GM19455 (cell line): ENCODE measurements around the gene FERMT3.
A peak's percentile ranks its signal among the peaks of the same experiment; 100 is the strongest.

ENCODE experiments used
- ATAC-seq: cut with Tn5 transposase; IDR thresholded peaks from one replicate; pipeline ENCODE4 v1.9.1; 2021; ENCODE audit not compliant: unreplicated experiment

FERMT3 gene

DNA sequence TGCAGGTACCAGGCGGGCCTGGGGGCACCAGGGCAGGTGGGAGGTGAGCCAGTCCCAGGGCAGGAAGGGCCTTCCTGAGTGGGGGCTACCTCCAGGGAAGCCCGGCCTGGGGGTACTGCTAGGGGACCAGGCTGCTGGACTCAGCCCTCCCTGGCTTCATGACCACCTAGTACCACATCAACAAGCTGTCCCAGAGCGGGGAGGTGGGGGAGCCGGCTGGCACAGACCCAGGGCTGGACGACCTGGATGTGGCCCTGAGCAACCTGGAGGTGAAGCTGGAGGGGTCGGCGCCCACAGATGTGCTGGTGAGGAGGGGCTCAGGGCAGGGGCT, 12.8 kb downstream of the FERMT3 start:
- no peak for ATAC-seq

DNA sequence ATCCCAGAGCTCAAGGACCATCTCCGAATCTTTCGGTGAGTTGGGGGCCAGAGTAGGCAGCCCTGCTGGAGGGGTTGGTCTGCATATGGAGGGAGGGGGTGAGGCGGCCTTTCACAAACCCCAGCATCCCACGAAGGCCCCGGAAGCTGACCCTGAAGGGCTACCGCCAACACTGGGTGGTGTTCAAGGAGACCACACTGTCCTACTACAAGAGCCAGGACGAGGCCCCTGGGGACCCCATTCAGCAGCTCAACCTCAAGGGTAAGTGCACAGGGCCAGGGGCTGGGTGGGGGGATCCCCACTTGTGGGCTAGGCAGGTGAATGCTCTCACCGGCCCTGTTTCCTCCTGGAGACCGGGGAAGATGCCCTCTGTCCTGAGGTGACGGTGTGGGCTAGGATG, 13.2 kb downstream of the FERMT3 start:
- no peak for ATAC-seq

DNA sequence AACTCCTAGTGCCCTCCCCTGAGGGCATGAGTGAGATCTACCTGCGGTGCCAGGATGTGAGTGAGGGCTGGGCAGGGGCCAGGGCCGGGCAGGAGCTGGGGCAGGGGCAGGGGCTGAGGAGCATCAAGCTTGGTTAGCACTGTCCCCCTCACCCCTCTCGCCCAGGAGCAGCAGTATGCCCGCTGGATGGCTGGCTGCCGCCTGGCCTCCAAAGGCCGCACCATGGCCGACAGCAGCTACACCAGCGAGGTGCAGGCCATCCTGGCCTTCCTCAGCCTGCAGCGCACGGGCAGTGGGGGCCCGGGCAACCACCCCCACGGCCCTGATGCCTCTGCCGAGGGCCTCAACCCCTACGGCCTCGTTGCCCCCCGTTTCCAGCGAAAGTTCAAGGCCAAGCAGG, 13.8 kb downstream of the FERMT3 start:
- no peak for ATAC-seq

DNA sequence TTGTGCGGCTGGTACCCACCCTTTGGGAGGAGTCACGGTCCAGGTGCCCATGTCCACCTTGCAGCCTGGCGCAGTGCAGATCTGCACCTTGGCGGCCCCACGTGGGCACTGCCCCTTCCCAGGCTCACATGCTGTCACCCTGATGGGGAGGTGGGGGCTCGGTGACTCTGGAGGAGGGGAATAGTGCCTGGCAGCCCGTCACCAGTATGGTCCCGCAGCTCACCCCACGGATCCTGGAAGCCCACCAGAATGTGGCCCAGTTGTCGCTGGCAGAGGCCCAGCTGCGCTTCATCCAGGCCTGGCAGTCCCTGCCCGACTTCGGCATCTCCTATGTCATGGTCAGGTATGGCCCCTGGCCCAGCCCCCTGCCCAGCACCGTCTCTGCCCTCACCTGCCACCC, 14.3 kb downstream of the FERMT3 start:
- ATAC-seq = no peak

DNA sequence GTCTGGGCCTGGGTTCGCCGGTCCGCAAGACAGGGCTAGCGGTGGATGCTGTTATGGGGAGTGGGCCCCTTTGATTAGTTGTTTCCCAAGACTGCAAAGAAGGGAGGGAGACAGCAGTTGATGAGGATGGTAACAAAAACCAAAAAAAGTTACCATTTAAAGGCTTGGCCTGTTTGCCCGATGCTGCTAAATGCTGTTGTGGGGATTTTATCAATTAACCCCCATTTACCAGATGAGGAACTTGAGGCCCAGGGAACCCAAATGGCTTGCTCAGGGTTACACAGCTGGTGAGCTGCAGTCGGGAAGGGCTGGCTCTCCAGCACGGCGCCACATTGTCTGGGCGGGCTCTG, 16.1 kb downstream of the FERMT3 start:
- ATAC-seq = no peak

DNA sequence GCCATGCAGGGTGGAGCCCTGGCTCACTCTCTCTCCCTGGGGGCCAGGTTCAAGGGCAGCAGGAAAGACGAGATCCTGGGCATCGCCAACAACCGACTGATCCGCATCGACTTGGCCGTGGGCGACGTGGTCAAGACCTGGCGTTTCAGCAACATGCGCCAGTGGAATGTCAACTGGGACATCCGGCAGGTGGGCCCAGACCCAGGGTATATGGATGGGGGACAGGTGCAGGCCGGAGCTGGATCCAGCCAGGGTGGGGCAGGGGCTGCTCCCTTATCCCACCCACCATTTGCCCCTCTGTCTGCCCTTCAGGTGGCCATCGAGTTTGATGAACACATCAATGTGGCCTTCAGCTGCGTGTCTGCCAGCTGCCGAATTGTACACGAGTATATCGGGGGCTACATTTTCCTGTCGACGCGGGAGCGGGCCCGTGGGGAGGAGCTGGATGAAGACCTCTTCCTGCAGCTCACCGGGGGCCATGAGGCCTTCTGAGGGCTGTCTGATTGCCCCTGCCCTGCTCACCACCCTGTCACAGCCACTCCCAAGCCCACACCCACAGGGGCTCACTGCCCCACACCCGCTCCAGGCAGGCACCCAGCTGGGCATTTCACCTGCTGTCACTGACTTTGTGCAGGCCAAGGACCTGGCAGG, 16.6 kb downstream of the FERMT3 start:
- ATAC-seq = no peak

DNA sequence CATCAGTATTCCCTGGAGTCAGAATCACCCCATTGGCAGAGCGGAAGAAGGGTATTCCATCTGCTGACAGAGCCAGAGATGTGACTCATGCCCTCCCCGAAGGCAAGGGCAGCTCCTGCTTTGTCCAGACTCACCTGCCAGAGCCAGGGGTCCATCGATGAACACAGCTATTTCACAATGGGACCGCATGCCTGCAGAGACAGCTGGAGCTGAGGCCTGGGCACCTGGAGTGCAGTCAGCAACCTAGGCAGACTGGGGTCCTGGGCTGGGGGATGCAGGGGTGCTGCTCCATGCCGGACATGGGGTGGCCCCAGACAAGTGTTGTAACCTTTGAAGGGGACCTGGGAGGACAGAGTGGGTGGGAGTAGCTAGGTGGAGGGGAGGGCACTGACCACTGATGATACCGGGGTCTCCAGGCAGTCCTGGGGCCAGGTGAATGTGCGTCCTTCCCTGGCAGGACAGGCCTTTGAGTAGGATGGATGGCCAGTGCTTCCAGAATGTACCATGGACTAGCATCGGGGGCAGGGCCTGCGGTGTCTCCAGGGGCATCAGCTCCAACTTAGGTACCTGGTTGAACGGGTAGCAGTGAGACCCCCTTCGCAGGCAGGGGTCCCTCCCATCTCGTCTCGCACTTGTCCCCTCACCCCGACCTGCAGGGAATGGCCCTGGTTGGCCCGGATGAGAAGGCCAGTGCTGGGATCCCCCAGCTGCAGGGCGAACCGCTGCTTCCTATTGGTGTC, 17.8 kb downstream of the FERMT3 start:
- ATAC-seq = no peak

DNA sequence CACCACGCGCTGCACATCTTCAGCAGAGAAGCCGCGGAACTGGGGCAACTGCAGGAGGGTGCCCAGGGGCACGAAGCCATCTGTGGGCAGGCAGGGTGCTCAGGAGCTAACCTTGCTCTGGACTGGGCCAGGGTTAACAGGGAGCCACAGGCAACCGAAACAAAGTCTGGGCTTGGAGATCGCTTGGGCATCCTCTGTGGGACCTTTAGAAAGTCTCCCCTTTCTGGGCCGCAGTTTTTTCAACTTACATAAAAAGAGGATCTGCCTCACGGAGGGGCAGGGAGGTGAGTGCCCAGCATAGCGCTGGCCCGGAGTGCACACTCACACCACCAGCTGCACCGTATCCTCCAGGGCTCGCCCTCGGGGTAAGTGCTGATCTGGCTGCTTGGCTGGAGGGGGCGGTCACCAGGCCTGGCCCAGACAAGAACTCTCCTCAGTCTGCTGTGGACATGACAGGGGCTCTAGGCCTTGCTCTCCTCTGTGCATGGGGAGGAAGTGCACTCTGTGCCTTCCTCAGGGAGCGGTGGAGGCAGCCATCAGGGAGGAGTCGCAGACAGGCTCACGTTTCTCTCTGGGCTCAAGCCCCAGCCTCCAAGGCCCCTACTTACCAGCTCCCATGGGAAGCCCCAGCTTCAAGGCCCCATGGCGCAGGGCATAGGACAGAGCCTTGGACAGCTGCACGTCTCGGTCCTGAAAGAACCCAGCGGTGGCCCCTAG, 18.5 kb downstream of the FERMT3 start:
- ATAC-seq = no peak

DNA sequence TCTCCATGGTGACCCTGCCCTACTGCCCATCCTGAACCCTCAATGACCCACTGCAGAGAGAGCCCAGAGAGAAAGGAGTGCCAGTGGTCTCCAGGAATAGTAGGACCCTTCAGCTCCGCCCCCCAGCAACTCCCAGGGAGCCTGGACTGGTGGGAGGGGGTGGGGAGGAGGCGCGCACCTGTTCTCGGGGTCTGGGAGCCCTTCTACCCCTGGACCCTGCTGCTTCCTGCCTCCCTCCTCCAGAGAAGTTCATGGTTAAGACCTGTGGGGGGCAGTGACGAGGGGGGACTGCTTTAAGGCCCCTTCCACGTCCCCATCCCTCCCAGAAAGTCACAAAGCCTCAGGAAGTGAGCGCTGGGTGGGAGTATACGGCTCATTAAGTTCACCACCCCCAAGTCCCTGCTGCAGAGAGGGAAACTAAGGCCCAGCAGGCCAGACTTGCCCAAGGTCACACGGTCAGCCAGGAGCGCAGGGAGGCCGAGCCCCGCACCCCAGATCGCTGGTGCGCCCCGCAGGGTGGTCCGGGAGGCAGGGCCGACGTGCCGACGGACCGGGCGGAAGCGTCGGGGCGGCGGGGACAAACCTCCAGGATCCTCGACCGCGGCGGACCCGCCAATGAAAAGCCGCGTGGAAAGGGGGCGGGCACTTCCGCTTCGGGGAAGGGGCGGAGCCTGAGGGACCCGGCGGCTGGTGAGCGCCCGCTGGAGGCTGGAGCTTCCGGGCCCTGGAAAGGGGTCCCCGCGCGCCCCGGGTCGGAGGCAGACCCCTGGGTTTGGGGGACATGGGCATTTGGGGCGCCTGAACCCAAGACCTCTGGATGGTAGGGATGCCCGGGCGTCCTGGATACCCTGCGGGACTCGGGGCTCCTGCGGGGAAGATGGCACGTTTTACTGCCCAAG, 19.3 kb downstream of the FERMT3 start, which contains the start of the genes NUDT22 and TRPT1:
Gene NUDT22, plus strand, starts transcription at position 667 of the 899 bp plus-strand sequence. CDS start 379 bp downstream, outside the sequence.
Gene TRPT1, minus strand, starts transcription at position 579 of the 899 bp plus-strand sequence. Its CDS starts 326 bp downstream, at position 253.
- no peak for ATAC-seq

DNA sequence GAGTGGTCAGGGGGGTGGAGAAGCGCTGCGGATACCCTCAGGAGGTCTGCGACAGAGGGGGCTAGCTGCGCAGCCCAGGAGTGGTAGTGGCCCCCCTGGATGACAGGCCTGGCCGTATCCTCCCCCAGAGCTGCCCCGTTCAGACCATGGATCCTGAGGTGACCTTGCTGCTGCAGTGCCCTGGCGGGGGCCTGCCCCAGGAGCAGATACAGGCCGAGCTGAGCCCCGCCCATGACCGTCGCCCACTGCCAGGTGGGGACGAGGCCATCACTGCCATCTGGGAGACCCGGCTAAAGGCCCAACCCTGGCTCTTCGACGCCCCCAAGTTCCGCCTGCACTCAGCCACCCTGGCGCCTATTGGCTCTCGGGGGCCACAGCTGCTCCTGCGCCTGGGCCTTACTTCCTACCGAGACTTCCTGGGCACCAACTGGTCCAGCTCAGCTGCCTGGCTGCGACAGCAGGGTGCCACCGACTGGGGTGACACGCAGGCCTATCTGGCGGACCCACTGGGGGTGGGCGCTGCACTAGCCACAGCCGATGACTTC, 20.1 kb downstream of the FERMT3 start:
- ATAC-seq = no peak

DNA sequence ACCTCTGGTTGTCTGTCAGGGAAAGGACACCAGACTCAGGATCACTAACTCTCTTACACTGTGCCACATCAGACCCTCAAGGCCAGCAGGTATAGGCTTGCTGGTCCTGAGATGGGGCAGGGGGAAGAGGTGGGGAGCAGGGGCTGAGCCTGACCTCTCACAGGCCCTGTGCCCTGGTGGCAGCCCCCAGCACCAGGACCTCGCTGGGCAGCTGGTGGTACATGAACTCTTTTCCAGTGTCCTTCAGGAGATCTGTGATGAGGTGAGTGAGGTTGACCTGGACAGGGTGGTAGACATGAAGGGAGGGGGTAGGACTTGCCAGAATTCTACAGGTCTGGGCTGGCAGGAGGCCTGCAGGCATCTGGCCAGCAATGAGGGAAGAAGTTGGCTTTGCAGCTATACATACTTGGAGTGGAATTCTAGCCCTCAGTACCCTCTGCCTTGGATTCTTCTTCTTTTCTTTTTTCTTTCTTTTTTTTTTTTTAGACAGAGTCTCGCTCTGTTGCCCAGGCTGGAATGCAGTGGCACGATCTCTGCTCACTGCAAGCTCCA, 21.0 kb downstream of the FERMT3 start:
- no peak for ATAC-seq

DNA sequence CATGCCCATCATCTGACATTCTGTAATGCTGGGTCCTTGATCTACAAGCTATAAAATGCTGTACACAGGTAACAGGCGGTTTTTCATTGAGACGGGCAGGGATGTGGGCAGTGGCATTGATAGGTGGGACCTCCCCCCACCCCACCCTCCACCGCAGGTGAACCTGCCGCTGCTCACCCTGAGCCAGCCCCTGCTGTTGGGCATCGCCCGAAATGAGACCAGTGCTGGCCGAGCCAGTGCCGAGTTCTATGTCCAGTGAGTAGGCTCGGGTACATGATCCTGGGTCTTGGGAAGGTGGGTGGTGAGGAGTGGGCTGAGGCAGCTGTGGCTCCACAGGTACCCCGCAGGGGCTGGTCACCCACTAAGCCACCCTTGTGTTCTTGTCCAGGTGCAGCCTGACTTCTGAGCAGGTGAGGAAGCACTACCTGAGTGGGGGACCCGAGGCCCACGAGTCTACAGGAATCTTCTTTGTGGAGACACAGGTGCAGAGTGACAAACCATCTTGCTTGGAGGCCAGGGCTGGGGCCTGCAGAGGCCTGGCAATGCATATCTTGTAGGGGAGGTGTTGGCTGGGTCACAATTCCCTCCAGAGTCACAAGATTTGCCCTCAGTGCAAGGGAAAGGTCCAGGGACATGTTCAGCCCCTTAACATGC, 22.7 kb downstream of the FERMT3 start:
- no peak for ATAC-seq

DNA sequence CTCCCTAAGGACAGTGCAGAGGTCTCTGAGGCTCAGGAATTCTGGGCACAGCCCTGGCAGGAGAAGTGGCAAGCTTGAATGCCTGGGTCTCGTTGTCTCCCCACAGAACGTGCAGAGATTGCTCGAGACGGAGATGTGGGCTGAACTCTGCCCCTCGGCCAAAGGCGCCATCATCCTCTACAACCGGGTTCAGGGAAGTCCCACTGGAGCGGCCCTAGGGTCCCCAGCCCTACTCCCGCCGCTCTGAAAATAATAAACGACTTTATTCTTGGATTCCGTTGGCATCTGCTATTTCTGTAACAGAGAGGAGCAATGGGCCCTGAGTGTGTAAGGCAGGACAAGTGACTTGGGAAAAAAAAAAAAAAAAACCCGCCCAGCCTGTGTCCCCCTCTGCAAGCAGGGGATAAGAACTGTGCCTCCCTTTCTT, 23.2 kb downstream of the FERMT3 start:
- ATAC-seq = no peak

DNA sequence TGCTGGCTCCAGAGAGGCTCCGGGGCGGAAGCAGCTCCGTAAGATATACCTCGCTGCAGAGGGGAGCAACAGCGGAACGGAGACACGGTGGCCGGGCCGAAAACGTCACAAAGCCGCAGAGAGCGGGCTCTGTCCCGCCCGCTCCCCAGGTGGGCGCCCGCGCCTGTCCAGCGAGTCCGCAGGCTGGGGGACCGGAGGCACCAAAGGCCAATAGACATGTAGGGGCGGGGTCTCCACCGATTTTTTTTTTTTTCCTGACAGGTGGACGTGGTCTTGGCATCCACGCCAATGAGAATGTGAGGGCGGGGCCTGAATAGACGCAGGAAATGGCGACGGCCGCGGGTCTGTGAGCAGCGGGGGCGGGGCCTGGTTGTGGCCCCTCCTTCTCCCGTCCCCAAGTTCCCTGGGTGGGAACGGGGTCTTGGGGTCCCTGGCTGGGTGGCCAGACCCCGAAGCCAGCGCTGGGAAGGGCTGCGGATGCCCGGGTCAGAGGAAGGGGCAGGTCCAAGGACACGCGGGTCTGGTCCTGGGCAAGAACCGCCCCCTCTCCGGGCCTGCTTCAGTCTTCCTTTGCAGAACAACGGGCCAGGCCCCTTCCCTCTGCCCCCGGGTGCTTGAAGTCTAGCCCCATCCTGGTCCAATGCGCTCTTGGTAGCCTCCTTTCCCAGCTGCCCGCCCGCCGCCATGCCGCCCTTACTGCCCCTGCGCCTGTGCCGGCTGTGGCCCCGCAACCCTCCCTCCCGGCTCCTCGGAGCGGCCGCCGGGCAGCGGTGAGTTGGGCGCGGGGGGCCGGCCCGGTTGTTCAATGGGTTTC, 23.9 kb downstream of the FERMT3 start, which contains the start of gene DNAJC4:
Gene DNAJC4, plus strand, starts transcription at position 378 of the 814 bp plus-strand sequence. Its CDS starts 307 bp downstream, at position 685.
- ATAC-seq = peak; percentile 45

DNA sequence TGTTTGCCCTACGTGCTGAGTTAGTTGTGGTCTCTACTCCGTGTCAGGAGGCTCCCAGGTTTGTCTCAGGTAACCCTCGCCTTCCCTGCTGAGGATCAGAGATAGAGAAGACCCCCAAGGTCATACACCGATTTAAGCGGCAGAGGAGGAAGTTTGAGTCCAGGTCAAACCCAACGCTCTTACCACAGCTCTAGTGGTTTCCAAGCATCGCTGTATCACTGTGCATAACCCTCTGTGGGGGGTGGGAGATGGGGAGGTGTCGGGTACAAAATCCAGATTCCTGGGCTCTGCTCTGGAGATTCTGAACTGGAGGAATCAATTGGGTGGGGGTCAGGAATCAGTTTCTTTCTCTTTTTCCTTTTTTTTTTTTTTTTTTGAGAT, 24.5 kb downstream of the FERMT3 start:
- no peak for ATAC-seq

DNA sequence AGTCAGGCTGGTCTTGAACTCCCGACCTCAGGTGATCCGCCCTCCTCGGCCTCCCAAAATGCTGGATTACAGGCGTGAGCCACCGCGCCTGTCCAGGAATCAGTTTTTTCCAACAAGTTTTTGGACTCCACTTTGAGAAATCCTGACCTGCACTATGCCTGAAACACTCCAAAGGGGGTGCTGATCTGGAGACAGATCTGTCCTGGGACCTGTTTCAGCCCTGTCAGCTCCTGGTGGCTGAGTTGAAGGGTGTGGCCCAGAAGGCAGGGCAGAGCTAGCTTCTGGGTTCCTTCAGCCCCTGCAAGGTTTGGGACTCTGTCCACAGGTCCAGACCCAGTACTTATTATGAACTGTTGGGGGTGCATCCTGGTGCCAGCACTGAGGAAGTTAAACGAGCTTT, 25.0 kb downstream of the FERMT3 start:
- ATAC-seq = no peak

DNA sequence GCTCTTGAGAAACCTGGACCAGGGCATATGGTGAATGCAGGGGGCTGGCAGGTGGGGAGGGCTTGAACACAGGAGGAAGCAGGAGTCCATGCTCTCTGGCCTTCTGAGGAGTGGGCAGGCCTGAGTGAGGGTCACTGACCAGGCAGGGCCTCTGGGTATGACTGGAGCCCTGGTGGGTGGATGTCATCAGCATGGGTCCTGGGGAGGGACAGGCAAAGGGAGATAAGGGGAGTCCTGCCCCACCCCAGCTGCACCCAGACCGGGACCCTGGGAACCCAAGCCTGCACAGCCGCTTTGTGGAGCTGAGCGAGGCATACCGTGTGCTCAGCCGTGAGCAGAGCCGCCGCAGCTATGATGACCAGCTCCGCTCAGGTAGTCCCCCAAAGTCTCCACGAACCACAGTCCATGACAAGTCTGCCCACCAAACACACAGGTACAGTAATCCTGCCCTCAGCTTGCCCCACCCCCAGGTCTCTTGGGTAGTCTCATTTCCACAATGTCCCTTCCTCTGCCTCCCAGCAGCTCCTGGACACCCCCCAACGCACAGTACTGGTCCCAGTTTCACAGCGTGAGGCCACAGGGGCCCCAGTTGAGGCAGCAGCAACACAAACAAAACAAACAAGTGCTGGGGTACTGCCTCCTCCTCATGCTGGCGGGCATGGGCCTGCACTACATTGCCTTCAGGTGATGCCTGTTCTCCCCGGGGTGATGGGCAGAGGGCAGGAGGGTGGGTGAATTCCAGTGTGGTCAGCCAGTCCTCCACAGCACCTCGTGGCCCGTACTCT, 25.9 kb downstream of the FERMT3 start:
- no peak for ATAC-seq

DNA sequence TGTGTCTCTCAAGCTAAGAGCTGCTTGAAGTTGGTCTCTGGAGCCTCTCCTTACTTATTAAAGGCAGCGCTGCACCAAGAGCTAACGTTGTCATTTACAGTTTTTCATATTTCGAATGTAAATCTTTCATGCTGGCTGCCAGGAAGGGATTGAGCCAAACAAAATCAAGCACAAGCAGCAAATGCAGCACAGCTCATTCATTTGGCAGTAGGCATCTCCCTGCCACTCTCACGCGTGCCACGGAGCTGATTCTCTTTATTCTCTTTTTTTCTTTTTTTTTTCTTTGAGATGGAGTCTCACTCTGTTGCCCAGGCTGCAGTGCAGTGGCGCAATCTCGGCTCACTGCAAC, 26.4 kb downstream of the FERMT3 start:
- no peak for ATAC-seq
